ENCODE measurements around the gene SKAP2. TPM values are rescaled to one million over a fixed set of nuclear protein-coding genes. Genes with fewer than 3 reads are reported as not detected.

Gene SKAP2
- polyA plus RNA-seq, 1 donor from 2014 or later, result 3.6 TPM

- H3K4me2 ChIP-seq (ENCODE audit: low read length), result no peak overlapping the region
- no peak for TF ChIP-seq EP300 (conservative IDR thresholded peaks at IDR 0.05; ENCODE audit: poor library complexity, severe bottlenecking)
- no peak for TF ChIP-seq RAD21 (conservative IDR thresholded peaks at IDR 0.05)
- no peak for TF ChIP-seq TAF1 (IDR thresholded peaks at IDR 0.05; ENCODE audit: low read depth)
- TF ChIP-seq SMC3 (conservative IDR thresholded peaks at IDR 0.05; ENCODE audit: poor library complexity), result no peak
- no peak for TF ChIP-seq EZH2 (IDR thresholded peaks at IDR 0.05; ENCODE audit: borderline replicate concordance, insufficient read depth, low read length, poor library complexity, severe bottlenecking)
- no peak for TF ChIP-seq POLR2AphosphoS5 (IDR thresholded peaks at IDR 0.05)
- no peak for TF ChIP-seq CTCF (IDR thresholded peaks at IDR 0.05; ENCODE audit: poor library complexity, severe bottlenecking)
- no peak for TF ChIP-seq REST (IDR thresholded peaks at IDR 0.05; ENCODE audit: borderline replicate concordance)
- TF ChIP-seq MXI1 (conservative IDR thresholded peaks at IDR 0.05; ENCODE audit: poor library complexity, severe bottlenecking), result no peak
- no peak overlapping the region for H3K9ac ChIP-seq (ENCODE audit: low read length)
- no peak overlapping the region for H3K4me3 ChIP-seq (ENCODE audit: low read length)
- no peaks in the 10 kb centered on the region for H3K9me2 ChIP-seq (ENCODE audit: insufficient read depth, low read length)
- H3K27ac ChIP-seq (ENCODE audit: low read length), result no peak overlapping the region
- no peaks in the 10 kb centered on the region for H3F3A ChIP-seq (ENCODE audit: insufficient read depth, low read length, poor library complexity, severe bottlenecking)
- H4K20me1 ChIP-seq (ENCODE audit: insufficient read depth), result no peaks in the 10 kb centered on the region
- H3K27me3 ChIP-seq (ENCODE audit: insufficient read depth, low read depth, low read length), result no peaks in the 10 kb centered on the region
- H3K9me3 ChIP-seq (ENCODE audit: low read length), result no peaks in the 10 kb centered on the region
- H2AFZ ChIP-seq (ENCODE audit: low read depth, low read length), result no peak overlapping the region
- no peaks in the 10 kb centered on the region for H3K36me3 ChIP-seq (ENCODE audit: insufficient read depth, low read length)
- no peaks in the 10 kb centered on the region for H3K79me2 ChIP-seq (replicated peaks; ENCODE audit: insufficient read depth, low read length)
Measured at GRCh38 chr7:26633557-26633956, 230.8 kb downstream of the SKAP2 start.

- Histone ChIP-seq H3K27me3 (ENCODE audit: insufficient read depth, low read depth, low read length) (no peaks in the 10 kb centered on the region), H3K79me2 (replicated peaks; ENCODE audit: insufficient read depth, low read length) (no peaks in the 10 kb centered on the region), H3K4me2 (ENCODE audit: low read length) (no peak overlapping the region), H4K20me1 (ENCODE audit: insufficient read depth) (no peaks in the 10 kb centered on the region), H3K36me3 (ENCODE audit: insufficient read depth, low read length) (no peaks in the 10 kb centered on the region), H3K9me2 (ENCODE audit: insufficient read depth, low read length) (no peaks in the 10 kb centered on the region), H3K27ac (ENCODE audit: low read length) (no peak overlapping the region), H3K9me3 (ENCODE audit: low read length) (no peaks in the 10 kb centered on the region), H3K4me3 (ENCODE audit: low read length) (no peak overlapping the region), H3K9ac (ENCODE audit: low read length) (no peak overlapping the region), H3F3A (ENCODE audit: insufficient read depth, low read length, poor library complexity, severe bottlenecking) (no peaks in the 10 kb centered on the region), H2AFZ (ENCODE audit: low read depth, low read length) (no peak overlapping the region)
- TF ChIP-seq CTCF (IDR thresholded peaks at IDR 0.05; ENCODE audit: poor library complexity, severe bottlenecking) (no peak), MXI1 (conservative IDR thresholded peaks at IDR 0.05; ENCODE audit: poor library complexity, severe bottlenecking) (no peak)
Measured at GRCh38 chr7:26631601-26632000, 232.8 kb downstream of the SKAP2 start.
